Measurements from ENCODE around the gene CERS3. TPM values are rescaled to one million over a fixed set of nuclear protein-coding genes. Genes with fewer than 3 reads are reported as not detected.
"Not testable (repeated sequence)": the region's sequence is repeated elsewhere in the genome, so short reads cannot be mapped to it uniquely, and the experiment has no call there.

The CERS3 gene
- total RNA-seq, 1 experiment from 2014 or later: not detected

- DNase-seq (ENCODE audit: low spot score): no peak
These were observed 63.9 kb downstream of the CERS3 start for GRCh38 chr15:100464888-100465287.

DNA sequence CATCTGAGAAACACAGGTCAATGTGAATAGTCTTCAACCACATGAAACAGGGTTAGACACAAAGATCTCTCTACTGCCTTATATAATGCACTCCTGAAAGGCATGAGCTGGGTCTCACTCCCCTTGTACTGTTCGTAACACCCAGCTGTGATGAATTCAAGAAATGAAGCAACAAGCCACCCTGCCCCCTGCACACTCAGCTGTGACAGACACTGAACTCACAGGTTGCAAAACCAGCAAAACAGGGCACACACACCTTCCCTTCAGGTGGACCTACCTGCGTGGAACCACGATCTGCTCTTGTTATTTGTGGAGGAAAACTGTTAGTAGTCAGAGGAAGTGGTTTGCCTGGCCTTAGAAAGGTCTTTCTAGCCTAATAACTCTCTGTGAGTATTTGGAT lies 64.5 kb downstream of the CERS3 start:
- DNase-seq (ENCODE audit: low spot score): no peak

DNA sequence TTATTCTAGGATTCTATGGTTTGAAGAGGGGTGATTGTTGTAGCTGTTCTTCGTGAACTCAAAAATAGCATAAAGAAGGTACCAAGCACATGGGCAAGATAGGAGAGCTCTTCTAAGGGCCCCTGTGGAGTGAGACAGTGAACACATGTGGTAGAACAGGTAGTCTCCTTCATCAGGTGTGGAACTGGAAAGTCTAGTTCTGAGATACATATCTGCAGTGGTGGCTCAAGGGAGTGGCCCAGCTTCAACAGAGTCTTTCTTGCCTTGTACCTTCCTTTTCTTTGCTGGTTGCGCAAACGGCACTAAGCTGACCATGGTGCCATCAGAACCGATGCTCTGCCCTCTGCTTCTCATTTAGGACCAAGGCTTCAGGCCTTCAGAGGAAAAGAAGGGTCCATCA lies 65.2 kb downstream of the CERS3 start:
- DNase-seq (ENCODE audit: low spot score): no peak

- no peak for DNase-seq (ENCODE audit: low spot score)
These were observed 67.7 kb downstream of the CERS3 start for GRCh38 chr15:100461049-100461448.

DNA sequence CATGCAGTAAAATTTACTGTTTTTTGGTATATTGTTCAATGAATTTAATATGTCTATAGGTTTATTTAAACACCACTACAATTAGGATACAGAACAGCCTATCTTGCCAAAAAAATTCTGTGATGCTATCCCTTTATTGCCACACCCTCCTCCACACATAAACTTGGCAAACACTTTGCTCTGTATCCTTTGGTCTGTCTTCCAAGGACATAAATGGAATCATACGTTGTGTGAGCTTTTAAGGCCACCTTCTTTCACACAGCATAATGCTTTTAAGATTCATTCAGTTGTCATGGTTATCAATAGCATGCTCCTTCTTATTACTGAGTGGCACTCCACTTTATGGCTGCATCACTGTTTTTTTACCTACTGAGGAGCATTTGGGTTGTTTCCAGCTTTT lies 71.5 kb downstream of the CERS3 start:
- no peak for DNase-seq (ENCODE audit: low spot score)

- DNase-seq (ENCODE audit: low spot score): no peak
These were observed 74.6 kb downstream of the CERS3 start for GRCh38 chr15:100454148-100454547.

GRCh38 chr15:100448481-100448880 lies 80.3 kb downstream of the CERS3 start:
- DNase-seq (ENCODE audit: low spot score): no peak

- DNase-seq (ENCODE audit: low spot score): not testable (repeated sequence)
These were observed 87.7 kb downstream of the CERS3 start for GRCh38 chr15:100441063-100441462.

GRCh38 chr15:100439514-100439913 lies 89.2 kb downstream of the CERS3 start:
- no peak for DNase-seq (ENCODE audit: low spot score)

DNA sequence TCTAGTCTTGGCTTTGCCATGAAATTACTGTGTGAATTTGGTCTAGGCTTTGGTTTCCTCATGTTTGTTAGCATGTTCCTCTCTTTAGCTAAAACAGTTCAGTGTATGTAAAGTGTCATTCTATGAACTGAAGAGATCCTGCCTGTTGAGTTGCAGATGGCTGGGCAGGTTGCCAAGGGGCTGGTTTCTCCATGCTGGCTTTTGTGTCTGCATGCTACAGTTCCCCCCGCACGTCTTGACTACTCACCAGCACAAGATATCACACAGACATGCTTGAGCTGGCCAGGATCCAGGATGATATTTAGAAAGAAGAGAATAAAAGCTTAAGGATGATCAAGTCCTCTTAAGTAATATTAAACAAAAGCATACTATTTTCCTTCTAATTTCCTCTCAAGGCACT lies 90.2 kb downstream of the CERS3 start:
- DNase-seq (ENCODE audit: low spot score): peak; percentile 11

DNA sequence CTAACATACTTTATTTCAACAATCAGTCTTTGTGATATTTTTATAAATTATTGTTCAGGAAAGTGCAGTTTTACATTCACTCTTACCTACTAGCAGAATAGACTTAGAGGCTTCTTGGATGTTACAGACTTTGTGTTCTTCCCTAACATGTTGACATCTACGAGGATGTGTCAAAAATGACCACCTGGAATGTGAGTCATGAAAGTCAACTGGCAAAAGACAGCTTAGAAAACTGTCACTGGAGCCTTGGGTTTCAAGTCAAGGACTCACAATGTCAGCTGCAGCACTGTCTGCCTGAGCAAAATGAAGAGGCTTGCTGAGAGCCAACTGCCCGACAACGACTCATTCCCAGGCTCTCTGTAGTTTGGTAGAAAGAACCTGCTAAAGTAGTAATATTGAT lies 91.5 kb downstream of the CERS3 start:
- DNase-seq (ENCODE audit: low spot score): no peak

- no peak for DNase-seq (ENCODE audit: low spot score)
These were observed 94.2 kb downstream of the CERS3 start for GRCh38 chr15:100434561-100434960.

DNA sequence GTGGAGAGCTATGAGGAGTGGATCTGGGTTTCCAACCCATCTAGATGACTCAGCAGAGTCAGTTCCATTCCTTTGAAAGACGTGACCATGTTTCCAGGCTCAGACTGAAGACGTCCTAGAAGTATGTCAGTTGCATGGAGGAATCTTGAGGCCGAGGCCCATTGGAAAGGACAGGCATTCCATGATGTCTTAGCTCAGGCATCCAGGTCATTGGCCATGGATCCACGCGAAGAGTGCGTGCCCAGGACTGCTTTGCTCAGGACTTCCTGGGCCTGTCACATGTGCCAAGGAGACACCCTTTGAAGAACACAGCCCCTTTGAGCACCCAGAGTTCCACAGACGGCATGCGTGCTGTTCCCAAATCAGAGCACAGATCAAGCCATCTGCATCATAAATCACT lies 94.7 kb downstream of the CERS3 start:
- no peak for DNase-seq (ENCODE audit: low spot score)

GRCh38 chr15:100433304-100433703 lies 95.4 kb downstream of the CERS3 start:
- DNase-seq (ENCODE audit: low spot score): no peak

DNA sequence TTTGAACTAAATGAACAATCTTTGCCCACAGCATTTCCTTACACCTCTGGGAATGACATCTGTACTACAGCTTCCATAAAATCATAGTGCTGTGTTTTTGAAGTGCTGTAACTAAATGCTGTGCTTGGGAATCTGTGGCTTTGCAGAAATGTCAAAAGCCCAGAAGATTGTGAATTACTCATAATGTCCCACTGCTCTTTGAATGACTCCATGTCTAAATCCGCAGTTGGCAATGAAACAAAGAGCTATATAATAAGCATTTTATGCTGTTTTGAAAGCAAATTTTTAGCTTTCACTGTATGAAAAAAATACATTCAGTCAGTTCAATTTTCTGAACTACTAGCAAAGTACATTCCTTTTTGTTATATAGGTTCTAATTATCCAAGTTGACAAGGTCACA lies 98.3 kb downstream of the CERS3 start:
- DNase-seq (ENCODE audit: low spot score): no peak

DNA sequence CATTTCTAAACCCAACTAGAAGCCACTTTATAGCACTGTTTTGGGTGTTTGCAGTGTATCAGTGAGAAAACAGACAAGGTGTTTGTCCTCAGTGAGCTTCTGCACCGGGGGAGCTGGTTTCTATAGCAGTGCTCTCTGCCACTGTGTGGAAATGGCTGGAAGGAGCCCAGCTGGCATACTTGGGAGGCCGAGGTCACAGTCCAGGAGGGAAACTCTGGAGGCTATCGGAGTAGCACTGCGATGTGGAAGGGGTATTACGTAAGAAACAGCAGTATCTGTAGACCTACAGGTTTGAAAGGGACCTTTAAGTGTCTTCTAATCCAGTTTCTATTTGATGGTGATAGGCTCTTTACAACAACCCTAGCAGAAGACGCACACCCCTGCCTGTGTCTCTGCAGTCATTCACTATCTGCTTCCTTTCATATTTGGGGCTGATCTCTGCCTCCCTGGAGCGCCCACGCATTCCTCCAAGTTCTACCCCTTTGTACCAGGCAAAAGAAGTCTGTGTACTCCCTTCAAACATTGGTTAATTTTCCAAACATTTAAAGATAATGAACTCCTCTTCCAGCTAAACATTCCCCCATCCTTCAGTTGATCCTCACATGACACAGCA lies 99.5 kb downstream of the CERS3 start:
- no peak for DNase-seq (ENCODE audit: low spot score)

DNA sequence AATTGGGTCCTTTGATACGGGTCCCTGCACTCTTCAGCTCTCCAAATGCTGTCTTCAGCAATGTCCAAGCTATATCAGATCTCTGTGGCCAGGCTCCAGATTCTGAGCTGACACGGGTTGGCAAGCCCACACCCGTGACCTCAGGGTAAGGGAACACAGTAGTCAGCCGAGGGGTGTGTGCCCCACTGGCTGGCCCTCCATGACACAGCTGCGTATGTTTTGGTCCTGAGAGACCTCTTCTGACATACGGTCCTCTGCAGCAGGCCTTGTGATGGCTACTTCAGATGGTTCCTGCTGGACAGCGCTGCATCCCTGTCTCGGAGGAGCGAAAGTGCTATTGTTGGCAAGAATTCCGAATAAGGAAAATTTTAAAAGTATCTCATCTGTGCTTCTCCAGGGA lies 101.8 kb downstream of the CERS3 start:
- no peak for DNase-seq (ENCODE audit: low spot score)

- no peak for DNase-seq (ENCODE audit: low spot score)
These were observed 123.6 kb downstream of the CERS3 start for GRCh38 chr15:100405179-100405578.

DNA sequence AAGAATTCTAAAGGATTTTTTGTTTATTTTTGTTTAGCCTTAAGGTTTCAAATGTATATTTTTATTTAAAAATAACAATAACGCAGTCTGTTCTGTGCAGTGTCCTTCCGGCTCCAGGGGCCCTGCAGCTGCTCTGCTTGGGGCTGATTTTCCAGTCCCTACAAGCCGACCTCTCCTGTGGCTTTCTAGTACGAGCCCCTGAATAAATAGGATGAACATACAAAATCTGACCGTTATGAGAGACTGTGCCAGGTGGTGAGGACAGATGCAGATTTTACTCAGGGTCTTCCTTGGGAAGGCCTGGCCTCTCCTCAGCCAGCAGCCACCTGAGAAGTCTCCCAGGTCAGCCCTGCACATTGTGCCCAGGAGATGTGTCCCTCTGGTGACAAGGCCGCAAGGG lies 127.8 kb downstream of the CERS3 start:
- no peak for DNase-seq (ENCODE audit: low spot score)

GRCh38 chr15:100394736-100395440 lies 133.9 kb downstream of the CERS3 start:
- DNase-seq (ENCODE audit: low spot score): no peak

- DNase-seq (ENCODE audit: low spot score): no peak
These were observed 135.7 kb downstream of the CERS3 start for GRCh38 chr15:100393008-100393407.

- no peak for DNase-seq (ENCODE audit: low spot score)
These were observed 143.3 kb downstream of the CERS3 start for GRCh38 chr15:100385300-100386050.

GRCh38 chr15:100384108-100384410 lies 144.7 kb downstream of the CERS3 start:
- DNase-seq (ENCODE audit: low spot score): no peak

Measured in H4 (cell line).